ENCODE data around the gene OSBPL1A. TPM values are rescaled to one million over a fixed set of nuclear protein-coding genes. Genes with fewer than 3 reads are reported as not detected.

OSBPL1A gene
- total and polyA plus RNA-seq, 10 of the 15 experiments (the other 5 are each of a cell fraction or from before 2014, with no cell fraction given) = 0.02 to 0.83 (median 0.11) TPM; not detected in 6

DNA sequence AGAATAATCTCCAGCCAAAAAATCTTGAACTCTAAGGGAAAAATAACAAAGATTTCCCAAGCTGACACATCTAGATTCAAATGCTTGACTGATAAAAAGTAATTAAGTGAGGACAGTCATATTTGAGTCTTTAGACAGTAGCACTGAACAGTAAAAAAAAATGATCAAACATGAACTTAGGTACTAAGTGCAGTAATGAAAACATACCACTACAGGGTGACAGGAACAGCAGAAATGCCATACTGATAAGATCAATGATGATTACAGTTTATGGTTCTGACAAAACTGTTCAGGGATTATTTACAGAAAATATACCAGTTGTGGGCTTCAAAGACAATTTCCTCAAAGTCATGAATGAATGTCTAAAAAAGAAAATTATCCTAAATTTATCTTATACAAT lies 80.3 kb downstream of the OSBPL1A start:
- no TSS peak for BruUV-seq (replicated peaks)
- intact Hi-C loops (cut with micrococcal nuclease; ENCODE audit: unreplicated experiment) = no loop called here
- H3K4me1 ChIP-seq (ENCODE audit: control insufficient read depth, insufficient read depth, low read length) = no peaks in the 10 kb centered on the region

More for the DNA sequence above, 80.3 kb downstream of the OSBPL1A start:
- Histone ChIP-seq H4K20me1 (ENCODE audit: control insufficient read depth, insufficient read depth) (no peaks in the 10 kb centered on the region), H3K4me3 (no peak overlapping the region), H2AFZ (ENCODE audit: control insufficient read depth, low read depth, low read length) (no peak overlapping the region), H3K9me3 (replicated peaks; ENCODE audit: control insufficient read depth, insufficient read depth, low read length) (no peaks in the 10 kb centered on the region), H3K79me2 (ENCODE audit: control insufficient read depth, insufficient read depth, low read length) (no peaks in the 10 kb centered on the region), H3K4me2 (ENCODE audit: control insufficient read depth, insufficient read depth) (no peak overlapping the region), H3K9ac (ENCODE audit: control insufficient read depth, insufficient read depth, low read length) (no peak overlapping the region), H3K27ac (ENCODE audit: control insufficient read depth, insufficient read depth) (no peak overlapping the region), H3K36me3 (ENCODE audit: control insufficient read depth in 2 of 2, insufficient read depth in 2 of 2, low read length in 1 of 2) (no peaks in the 10 kb centered on the region), H3K27me3 (replicated peaks in 1 of 2; ENCODE audit: control insufficient read depth in 2 of 2, insufficient read depth in 2 of 2, low read length in 1 of 2) (no peaks in the 10 kb centered on the region)
- TF ChIP-seq NFIC (IDR thresholded peaks at IDR 0.05; ENCODE audit: low read depth, low read length) (no peak), TCF12 (IDR thresholded peaks at IDR 0.05; ENCODE audit: low read depth, low read length) (no peak), CEBPB (IDR thresholded peaks at IDR 0.05; ENCODE audit: borderline replicate concordance in 1 of 2, low read depth in 2 of 2, low read length in 2 of 2) (no peak), IRF4 (IDR thresholded peaks at IDR 0.05; ENCODE audit: low read depth, low read length) (no peak), RUNX3 (IDR thresholded peaks at IDR 0.05; ENCODE audit: low read length) (no peak), YBX1 (IDR thresholded peaks at IDR 0.05) (no peak), NR2C2 (IDR thresholded peaks at IDR 0.05; ENCODE audit: borderline replicate concordance, control insufficient read depth, insufficient read length, low read depth) (no peak), PAX5 (IDR thresholded peaks at IDR 0.05; ENCODE audit: borderline replicate concordance, low read depth, low read length) (no peak), TCF7 (IDR thresholded peaks at IDR 0.05; ENCODE audit: borderline replicate concordance) (no peak), BACH1 (IDR thresholded peaks at IDR 0.05; ENCODE audit: borderline replicate concordance) (no peak)
- TF ChIP-seq, protein P1, sequence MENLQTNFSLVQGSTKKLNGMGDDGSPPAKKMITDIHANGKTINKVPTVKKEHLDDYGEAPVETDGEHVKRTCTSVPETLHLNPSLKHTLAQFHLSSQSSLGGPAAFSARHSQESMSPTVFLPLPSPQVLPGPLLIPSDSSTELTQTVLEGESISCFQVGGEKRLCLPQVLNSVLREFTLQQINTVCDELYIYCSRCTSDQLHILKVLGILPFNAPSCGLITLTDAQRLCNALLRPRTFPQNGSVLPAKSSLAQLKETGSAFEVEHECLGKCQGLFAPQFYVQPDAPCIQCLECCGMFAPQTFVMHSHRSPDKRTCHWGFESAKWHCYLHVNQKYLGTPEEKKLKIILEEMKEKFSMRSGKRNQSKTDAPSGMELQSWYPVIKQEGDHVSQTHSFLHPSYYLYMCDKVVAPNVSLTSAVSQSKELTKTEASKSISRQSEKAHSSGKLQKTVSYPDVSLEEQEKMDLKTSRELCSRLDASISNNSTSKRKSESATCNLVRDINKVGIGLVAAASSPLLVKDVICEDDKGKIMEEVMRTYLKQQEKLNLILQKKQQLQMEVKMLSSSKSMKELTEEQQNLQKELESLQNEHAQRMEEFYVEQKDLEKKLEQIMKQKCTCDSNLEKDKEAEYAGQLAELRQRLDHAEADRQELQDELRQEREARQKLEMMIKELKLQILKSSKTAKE (IDR thresholded peaks at IDR 0.05; ENCODE audit: low read depth, poor library complexity, severe bottlenecking) = no peak
- TF ChIP-seq, protein P2, sequence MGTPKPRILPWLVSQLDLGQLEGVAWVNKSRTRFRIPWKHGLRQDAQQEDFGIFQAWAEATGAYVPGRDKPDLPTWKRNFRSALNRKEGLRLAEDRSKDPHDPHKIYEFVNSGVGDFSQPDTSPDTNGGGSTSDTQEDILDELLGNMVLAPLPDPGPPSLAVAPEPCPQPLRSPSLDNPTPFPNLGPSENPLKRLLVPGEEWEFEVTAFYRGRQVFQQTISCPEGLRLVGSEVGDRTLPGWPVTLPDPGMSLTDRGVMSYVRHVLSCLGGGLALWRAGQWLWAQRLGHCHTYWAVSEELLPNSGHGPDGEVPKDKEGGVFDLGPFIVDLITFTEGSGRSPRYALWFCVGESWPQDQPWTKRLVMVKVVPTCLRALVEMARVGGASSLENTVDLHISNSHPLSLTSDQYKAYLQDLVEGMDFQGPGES (IDR thresholded peaks at IDR 0.05) = no peak
- ATAC-seq (no peak), DNase-seq (ENCODE audit: low read depth, low spot score) (no peak), FAIRE-seq (no peak)
- SMC1A ChIA-PET (ENCODE audit: uncharacterized antibody, unreplicated experiment) = no interaction called here
- POLR2A ChIA-PET = no interaction called here
- RAD21 ChIA-PET (ENCODE audit: unreplicated experiment) = no interaction called here
- in situ Hi-C loops (cut with MboI) = no loop called here
- CTCF ChIA-PET = no interaction called here
